Activated CD8-positive, alpha-beta memory T cell treated with anti-CD3 and anti-CD28 coated beads, Interleukin-2, amount 10 ng/mL, durations not matched to agents 7 days and 5 days (primary cell): ENCODE data around the gene PLXNA4. TPM values are rescaled to one million over a fixed set of nuclear protein-coding genes. Genes with fewer than 3 reads are reported as not detected.

ENCODE experiments used
- ATAC-seq: fragments of 150-1000 bp; cut with Tn5 transposase; one replicate; pipeline ENCODE4 v1.10.0; 2021; ENCODE audit warnings: moderate library complexity
- CTCF ChIA-PET: fragments of 350-600 bp; sonication (Branson Sonifier 250); formaldehyde crosslinking; loops from one replicate; lab custom pipeline; 2021; ENCODE audit warnings: antibody characterized with exemption; lab: Charles Lee
- DNase-seq: peaks from one replicate; pipeline ENCODE4 v3.0.0-alpha.2; 2020
- H3K27ac Mint-ChIP-seq: one replicate; pipeline ENCODE4 v1.8.0; 2021; ENCODE audit warnings: mild to moderate bottlenecking, mixed read lengths
- H3K27me3 Mint-ChIP-seq: one replicate; pipeline ENCODE4 v1.8.0; 2021; ENCODE audit warnings: mixed read lengths
- H3K36me3 Mint-ChIP-seq: one replicate; pipeline ENCODE4 v1.8.0; 2021; ENCODE audit warnings: mild to moderate bottlenecking, mixed read lengths
- H3K4me1 Mint-ChIP-seq: one replicate; pipeline ENCODE4 v1.8.0; 2021; ENCODE audit warnings: mixed read lengths
- H3K4me3 Mint-ChIP-seq: one replicate; pipeline ENCODE4 v1.8.0; 2021; ENCODE audit warnings: mild to moderate bottlenecking, moderate library complexity, mixed read lengths
- H3K9me3 Mint-ChIP-seq: one replicate; pipeline ENCODE4 v1.8.0; 2022; ENCODE audit warnings: low read depth, mixed read lengths
- total RNA-seq, 2 experiments: library from RNA; stranded (reverse); gene quantifications; one replicate each; pipeline ENCODE4 v1.2.3, GENCODE V29; 2021

Gene PLXNA4
- total RNA-seq, 2 experiments from 2014 or later: 1.2 to 1.6 TPM

GRCh38 chr7:132106491-132106890 lies 469.8 kb downstream of the PLXNA4 start:
- DNase-seq: no peak
- no peak for ATAC-seq

DNA sequence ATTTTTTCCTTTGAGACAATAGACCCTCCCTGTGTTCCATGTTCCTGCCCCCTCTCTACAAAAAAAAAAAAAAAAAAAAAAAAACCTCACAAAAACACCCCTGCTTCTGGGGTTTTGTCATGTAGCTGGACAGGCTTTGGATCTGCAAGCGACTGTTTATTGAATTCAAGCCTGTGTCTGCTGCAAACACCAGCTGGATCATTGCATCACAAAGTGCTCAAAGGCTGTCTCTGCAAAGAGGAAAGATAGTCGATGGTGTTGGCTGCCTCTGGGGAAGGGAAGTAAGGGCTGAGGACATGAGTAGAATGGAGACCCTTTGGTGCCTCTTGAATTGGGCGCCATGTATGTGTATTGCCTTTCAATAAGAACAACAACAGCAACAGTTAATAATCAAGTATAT lies 471.2 kb downstream of the PLXNA4 start:
- DNase-seq (no peak), ATAC-seq (no peak)
- Mint-ChIP-seq H3K36me3 (no peaks in the 10 kb centered on the region), H3K4me3 (no peak overlapping the region), H3K9me3 (no peaks in the 10 kb centered on the region), H3K27ac (no peak overlapping the region), H3K4me1 (no peaks in the 10 kb centered on the region), H3K27me3 (peaks cover 9% of the 10 kb centered on the region)
- CTCF ChIA-PET: no interaction called here

More at GRCh38 chr7:132106491-132106890, 469.8 kb downstream of the PLXNA4 start:
- Mint-ChIP-seq H3K9me3 (no peaks in the 10 kb centered on the region), H3K4me3 (no peak overlapping the region), H3K4me1 (no peaks in the 10 kb centered on the region), H3K27ac (no peak overlapping the region), H3K27me3 (peaks cover 12% of the 10 kb centered on the region), H3K36me3 (no peaks in the 10 kb centered on the region)
- CTCF ChIA-PET: interaction anchor here (0.7 kb wide), 1 partner anchor 1232 kb away, joined by 3 read pairs; no protein-coding TSS in a partner anchor

- Mint-ChIP-seq H3K4me1 (no peaks in the 10 kb centered on the region), H3K27me3 (peaks cover 7% of the 10 kb centered on the region), H3K36me3 (no peaks in the 10 kb centered on the region), H3K9me3 (no peaks in the 10 kb centered on the region), H3K27ac (no peak overlapping the region), H3K4me3 (no peak overlapping the region)
- CTCF ChIA-PET: no interaction called here
- ATAC-seq (no peak), DNase-seq (no peak)
Measured at GRCh38 chr7:132103718-132104117, 472.6 kb downstream of the PLXNA4 start.

DNA sequence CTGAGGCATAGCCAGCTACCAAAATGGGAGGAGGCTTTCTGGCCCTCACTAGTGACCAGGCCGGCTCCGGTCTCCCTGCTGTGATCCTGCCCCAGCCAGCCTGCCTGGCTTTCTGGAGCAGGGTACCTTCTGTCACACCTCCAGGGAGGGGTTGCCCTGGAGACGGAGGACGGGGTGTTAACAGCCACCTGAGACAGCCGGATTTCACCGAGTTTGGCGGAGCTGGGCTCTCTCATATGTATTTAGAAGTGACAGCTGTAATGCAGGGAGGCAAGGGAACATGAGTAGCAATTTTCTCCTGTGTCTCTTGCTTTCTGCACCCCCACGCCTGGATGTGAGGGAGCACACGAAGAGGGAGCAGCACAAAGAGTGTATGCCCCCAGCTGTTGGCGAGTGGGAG lies 473.3 kb downstream of the PLXNA4 start:
- H3K4me3 Mint-ChIP-seq: no peak overlapping the region
- ATAC-seq: no peak
- H3K27ac Mint-ChIP-seq: no peak overlapping the region
- H3K9me3 Mint-ChIP-seq: no peaks in the 10 kb centered on the region
- CTCF ChIA-PET: no interaction called here
- H3K36me3 Mint-ChIP-seq: no peaks in the 10 kb centered on the region
- peaks cover 8% of the 10 kb centered on the region for H3K27me3 Mint-ChIP-seq
- no peaks in the 10 kb centered on the region for H3K4me1 Mint-ChIP-seq
- DNase-seq: no peak

- no peak overlapping the region for H3K27ac Mint-ChIP-seq
- H3K27me3 Mint-ChIP-seq: peaks cover 8% of the 10 kb centered on the region
- no peaks in the 10 kb centered on the region for H3K36me3 Mint-ChIP-seq
- H3K9me3 Mint-ChIP-seq: no peaks in the 10 kb centered on the region
- CTCF ChIA-PET: interaction anchor here (1.2 kb wide), 1 partner anchor 243 kb away, joined by 4 read pairs; no protein-coding TSS in a partner anchor
- DNase-seq: no peak
- no peaks in the 10 kb centered on the region for H3K4me1 Mint-ChIP-seq
- no peak overlapping the region for H3K4me3 Mint-ChIP-seq
- no peak for ATAC-seq
Measured at GRCh38 chr7:132102391-132102790, 473.9 kb downstream of the PLXNA4 start.

DNA sequence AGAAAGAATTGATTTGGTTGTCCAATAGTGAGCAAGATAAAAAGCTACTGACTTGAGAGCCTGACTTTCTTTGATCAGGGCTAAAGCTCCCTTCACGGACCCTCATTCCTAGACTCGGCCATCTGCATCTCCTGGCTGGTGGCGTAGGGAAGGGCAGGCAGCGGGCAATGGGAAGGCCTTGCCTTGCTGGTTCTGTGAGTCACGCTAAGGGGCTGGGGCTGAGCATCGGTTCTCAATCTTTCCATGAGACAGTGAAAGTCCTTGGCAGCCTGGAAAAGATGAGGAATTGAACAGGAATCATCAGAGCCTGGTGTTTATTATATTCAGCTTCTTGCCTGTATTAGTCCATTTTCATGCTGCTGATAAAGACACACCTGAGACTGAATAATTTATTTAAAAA lies 475.3 kb downstream of the PLXNA4 start:
- Mint-ChIP-seq H3K36me3 (no peaks in the 10 kb centered on the region), H3K4me3 (no peak overlapping the region), H3K9me3 (no peaks in the 10 kb centered on the region)

GRCh38 chr7:132100483-132100882 lies 475.8 kb downstream of the PLXNA4 start:
- Mint-ChIP-seq H3K9me3 (no peaks in the 10 kb centered on the region), H3K27ac (no peak overlapping the region), H3K27me3 (peaks cover 11% of the 10 kb centered on the region), H3K4me1 (no peaks in the 10 kb centered on the region), H3K4me3 (no peak overlapping the region), H3K36me3 (no peaks in the 10 kb centered on the region)
- CTCF ChIA-PET: no interaction called here
- DNase-seq: no peak
- ATAC-seq: no peak

More for the DNA sequence above, 475.3 kb downstream of the PLXNA4 start:
- CTCF ChIA-PET: interaction anchor here (1.2 kb wide), 1 partner anchor 242 kb away, joined by 4 read pairs; no protein-coding TSS in a partner anchor
- no peak for DNase-seq
- ATAC-seq: no peak
- Mint-ChIP-seq H3K4me1 (no peaks in the 10 kb centered on the region), H3K27ac (no peak overlapping the region), H3K27me3 (peaks cover 11% of the 10 kb centered on the region)

DNA sequence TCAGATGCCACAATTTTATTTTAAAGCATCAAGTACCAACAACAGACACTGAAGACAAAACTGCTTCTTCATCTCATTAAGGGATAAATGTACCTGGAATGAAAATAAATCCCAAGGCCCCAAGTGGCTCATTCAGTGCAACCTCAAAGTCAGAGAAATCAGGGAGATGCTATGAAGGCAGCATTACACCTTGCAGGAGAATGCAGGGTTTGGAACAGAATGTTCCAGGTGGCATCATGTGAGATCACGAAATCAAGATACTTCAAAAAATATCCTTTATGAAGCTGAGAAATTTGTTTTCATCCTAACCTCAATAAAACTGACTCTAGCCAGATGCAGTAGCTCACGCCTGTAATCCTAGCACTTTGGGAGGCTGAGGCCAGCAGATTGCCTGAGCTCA lies 477.1 kb downstream of the PLXNA4 start:
- H3K4me3 Mint-ChIP-seq: no peak overlapping the region
- CTCF ChIA-PET: no interaction called here
- H3K27me3 Mint-ChIP-seq: peaks cover 11% of the 10 kb centered on the region

GRCh38 chr7:132098327-132098726 lies 477.9 kb downstream of the PLXNA4 start:
- Mint-ChIP-seq H3K4me1 (no peaks in the 10 kb centered on the region), H3K27me3 (peaks cover 11% of the 10 kb centered on the region), H3K36me3 (no peaks in the 10 kb centered on the region), H3K4me3 (no peak overlapping the region), H3K9me3 (no peaks in the 10 kb centered on the region), H3K27ac (no peak overlapping the region)
- no peak for ATAC-seq
- no peak for DNase-seq
- CTCF ChIA-PET: no interaction called here

More for the DNA sequence above, 477.1 kb downstream of the PLXNA4 start:
- no peak for DNase-seq
- Mint-ChIP-seq H3K27ac (no peak overlapping the region), H3K36me3 (no peaks in the 10 kb centered on the region), H3K9me3 (no peaks in the 10 kb centered on the region), H3K4me1 (no peaks in the 10 kb centered on the region)
- no peak for ATAC-seq

DNA sequence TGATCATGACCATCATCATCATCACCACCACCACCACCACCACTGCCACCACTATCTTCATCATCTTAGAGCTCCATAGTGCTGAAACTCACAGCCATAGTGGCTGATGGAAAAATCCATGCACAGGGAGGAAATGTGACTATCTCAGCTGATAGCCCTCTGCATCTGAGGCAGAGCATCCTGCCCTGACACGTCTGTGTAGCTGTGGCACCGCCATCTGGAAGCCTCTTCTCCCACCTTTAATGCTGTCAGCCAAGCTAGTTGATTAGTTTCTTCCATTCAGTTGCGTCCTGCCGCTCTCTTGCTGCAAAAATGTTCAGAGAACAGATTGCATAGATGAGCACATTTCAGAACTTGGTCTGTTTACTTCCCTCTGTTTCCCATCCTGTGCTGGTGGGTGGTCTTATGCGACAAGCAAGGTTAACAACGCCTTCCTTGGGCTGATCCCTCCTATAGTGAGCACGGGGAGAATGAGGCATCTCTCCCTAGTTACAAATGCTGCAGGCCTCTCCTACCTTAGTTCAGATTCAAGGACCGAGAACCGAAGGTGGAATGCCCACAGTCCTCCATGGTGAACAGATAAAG lies 478.6 kb downstream of the PLXNA4 start:
- ATAC-seq (no peak), DNase-seq (no peak)
- Mint-ChIP-seq H3K27ac (no peak overlapping the region), H3K4me1 (no peaks in the 10 kb centered on the region), H3K36me3 (no peaks in the 10 kb centered on the region), H3K9me3 (no peaks in the 10 kb centered on the region), H3K4me3 (no peak overlapping the region), H3K27me3 (peaks cover 11% of the 10 kb centered on the region)
- CTCF ChIA-PET: no interaction called here

GRCh38 chr7:132095111-132095765 lies 481.0 kb downstream of the PLXNA4 start:
- ATAC-seq: no peak
- H3K27me3 Mint-ChIP-seq: peaks cover 11% of the 10 kb centered on the region
- H3K4me1 Mint-ChIP-seq: no peaks in the 10 kb centered on the region
- CTCF ChIA-PET: no interaction called here
- H3K27ac Mint-ChIP-seq: no peak overlapping the region
- no peak for DNase-seq
- H3K36me3 Mint-ChIP-seq: no peaks in the 10 kb centered on the region
- H3K9me3 Mint-ChIP-seq: no peaks in the 10 kb centered on the region
- H3K4me3 Mint-ChIP-seq: no peak overlapping the region

DNA sequence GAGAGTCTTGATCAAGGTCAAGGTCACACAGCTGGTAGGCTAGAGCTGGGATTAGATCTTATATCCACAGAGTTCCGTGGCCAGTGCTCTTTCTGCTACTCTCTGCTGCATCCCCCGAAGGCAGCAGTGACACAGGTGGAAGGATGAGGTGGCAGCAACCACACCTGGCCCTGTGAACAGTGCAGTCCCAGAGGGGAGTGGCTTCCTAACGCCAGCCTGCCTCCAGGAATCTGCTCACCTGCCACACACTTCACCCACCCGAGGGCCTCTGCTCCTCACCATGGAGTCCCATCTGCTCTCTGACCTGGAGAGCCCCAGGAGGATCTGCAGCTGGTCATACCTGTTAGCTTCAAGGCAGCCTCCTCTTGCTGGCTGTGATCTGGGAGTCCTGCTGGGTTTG lies 484.2 kb downstream of the PLXNA4 start:
- no peak overlapping the region for H3K27ac Mint-ChIP-seq
- no peaks in the 10 kb centered on the region for H3K4me1 Mint-ChIP-seq
- peaks cover 12% of the 10 kb centered on the region for H3K27me3 Mint-ChIP-seq
- H3K4me3 Mint-ChIP-seq: no peak overlapping the region
- no peaks in the 10 kb centered on the region for H3K36me3 Mint-ChIP-seq
- no peaks in the 10 kb centered on the region for H3K9me3 Mint-ChIP-seq
- DNase-seq (no peak), ATAC-seq (no peak)
- CTCF ChIA-PET: no interaction called here

GRCh38 chr7:132091706-132092105 lies 484.6 kb downstream of the PLXNA4 start:
- Mint-ChIP-seq H3K36me3 (no peaks in the 10 kb centered on the region), H3K4me3 (no peak overlapping the region), H3K4me1 (no peaks in the 10 kb centered on the region), H3K27me3 (peaks cover 9% of the 10 kb centered on the region), H3K9me3 (no peaks in the 10 kb centered on the region), H3K27ac (no peak overlapping the region)
- DNase-seq (no peak), ATAC-seq (no peak)
- CTCF ChIA-PET: no interaction called here

DNA sequence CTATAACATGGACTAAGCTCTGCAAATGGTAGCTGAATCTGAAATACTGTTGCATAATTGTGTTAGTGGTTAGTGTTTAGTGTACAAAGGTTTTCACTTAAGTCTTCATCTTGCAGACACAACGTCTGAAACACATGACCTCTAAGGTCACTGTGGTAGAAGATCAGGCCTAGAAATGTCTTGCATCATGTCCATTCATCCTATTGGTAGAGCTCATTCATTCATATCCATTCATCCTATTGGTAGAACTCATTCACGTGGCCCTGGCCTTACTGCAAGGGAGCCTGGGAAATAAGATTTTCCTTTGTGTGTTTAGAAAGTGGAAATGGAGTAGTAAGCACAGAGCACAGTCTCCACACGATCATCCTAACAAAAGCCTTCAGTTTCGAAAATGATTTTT lies 485.8 kb downstream of the PLXNA4 start:
- peaks cover 9% of the 10 kb centered on the region for H3K27me3 Mint-ChIP-seq
- no peak for ATAC-seq
- no peaks in the 10 kb centered on the region for H3K9me3 Mint-ChIP-seq
- no peak overlapping the region for H3K4me3 Mint-ChIP-seq
- H3K4me1 Mint-ChIP-seq: no peaks in the 10 kb centered on the region
- no peak for DNase-seq
- no peak overlapping the region for H3K27ac Mint-ChIP-seq
- no peaks in the 10 kb centered on the region for H3K36me3 Mint-ChIP-seq
- CTCF ChIA-PET: no interaction called here
